NB4 (cell line): ENCODE measurements around the gene KRT77.

Experiments
- CTCF ChIP-seq: IDR thresholded peaks from one replicate; pipeline ENCODE4 v1.5.1; 2012; ENCODE audit warnings: low read depth, low read length
- MAX ChIP-seq: IDR thresholded peaks from 2 replicates; pipeline ENCODE4 v1.6.1; 2011; ENCODE audit warnings: low read depth, low read length
- POLR2A ChIP-seq: IDR thresholded peaks from 2 replicates; pipeline ENCODE4 v1.6.1; 2011; ENCODE audit warnings: mild to moderate bottlenecking; ENCODE audit not compliant: insufficient read length; ENCODE audit errors: extremely low read depth

- TF ChIP-seq CTCF, result no peak
- TF ChIP-seq MAX, result no peak
- no peak for TF ChIP-seq POLR2A
Observed at GRCh38 chr12:52751795-52752194, 48.5 kb upstream of the KRT77 start.
